Measurements from ENCODE around the gene SNAI3. TPM values are rescaled to one million over a fixed set of nuclear protein-coding genes. Genes with fewer than 3 reads are reported as not detected.
A peak's percentile ranks its signal among the peaks of the same experiment; 100 is the strongest.

Gene SNAI3
- total and polyA plus RNA-seq, 7 experiments from 2014 or later: 2.7 to 13.5 (median 6.5) TPM

DNA sequence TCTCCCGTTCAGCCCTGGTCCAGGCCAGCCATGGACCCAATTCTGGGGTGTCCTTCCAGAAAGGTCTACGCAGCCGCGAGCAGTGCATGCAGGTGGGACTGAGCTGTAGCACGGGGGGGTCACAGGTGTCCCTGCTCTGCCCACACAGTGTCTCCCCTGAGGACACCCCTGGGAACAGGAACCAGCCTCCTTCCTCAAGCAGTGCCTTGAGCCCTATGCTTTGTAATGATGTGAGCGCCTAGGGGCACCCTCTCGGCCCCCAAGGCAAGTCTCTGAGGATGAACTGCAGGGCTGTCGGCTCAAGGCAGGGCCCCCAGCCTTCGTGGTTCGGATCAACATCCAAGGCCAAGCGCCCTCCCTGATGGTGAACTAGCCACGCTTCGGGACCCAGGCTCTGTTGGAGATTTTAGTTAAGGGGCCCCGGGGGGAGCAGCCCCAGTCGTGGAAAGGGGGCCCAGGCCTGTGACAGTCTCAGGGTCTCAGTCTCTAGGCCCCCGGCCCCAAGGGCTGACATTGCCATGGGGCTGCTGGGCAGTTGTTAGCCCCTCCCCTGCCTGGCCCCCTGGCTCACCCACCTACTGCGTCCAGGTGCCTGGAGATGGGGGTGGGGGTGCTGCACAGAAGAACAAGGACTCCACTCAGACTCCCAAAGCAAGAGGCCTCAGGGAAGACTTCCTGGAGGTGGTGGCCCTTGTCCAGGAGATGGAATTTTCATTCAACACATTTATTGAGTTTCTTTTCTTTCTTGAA, 45.6 kb downstream of the SNAI3 start:
- Histone ChIP-seq H3K27ac (ENCODE audit: low read depth, low read length) (no peak overlapping the region), H3K4me3 (ENCODE audit: low read length) (no peak overlapping the region), H3K4me1 (ENCODE audit: control insufficient read depth in 2 of 2, insufficient read depth in 2 of 2, low read length in 2 of 2) (peaks cover 21% of the 10 kb centered on the region in 2 donors), H3K27me3 (ENCODE audit: control insufficient read depth in 2 of 2, insufficient read depth in 2 of 2, low read length in 2 of 2) (peaks cover 0 to 6% of the 10 kb centered on the region in 2 donors), H3K9me3 (ENCODE audit: control insufficient read depth in 2 of 3, low read length in 3 of 3) (no peaks in the 10 kb centered on the region), H3K36me3 (ENCODE audit: control insufficient read depth in 2 of 3, insufficient read depth in 3 of 3, low read length in 3 of 3) (peaks cover 0 to 26% (median 0%) of the 10 kb centered on the region in 3 experiments)
- ChIA-PET POLR2A (interaction anchor here (0.7 to 3.1 kb wide), 6 partner anchors 8 to 64 kb away, joined by 3 to 11 read pairs (median 4); partner anchors contain the start of gene MVD), CTCF (no interaction called here)
- DNase-seq (no peak), ATAC-seq (no peak)
- Mint-ChIP-seq H3K4me3 (peak overlapping the region in 5 of 10 donors; percentile 25 to 63 (median 56)), H3K27ac (peak overlapping the region in 1 of 9 donors; percentile 70), H3K4me1 (peaks cover 25 to 49% (median 34%) of the 10 kb centered on the region in 7 donors), H3K9me3 (no peaks in the 10 kb centered on the region), H3K27me3 (peaks cover 0 to 42% (median 13%) of the 10 kb centered on the region in 5 donors), H3K36me3 (peaks cover 0 to 8% (median 0%) of the 10 kb centered on the region in 5 donors)
- intact Hi-C loops (cut with micrococcal nuclease): no loop called here

- Histone ChIP-seq H3K4me1 (ENCODE audit: control insufficient read depth in 2 of 2, insufficient read depth in 2 of 2, low read length in 2 of 2) (peaks cover 21 to 23% of the 10 kb centered on the region in 2 donors), H3K27me3 (ENCODE audit: control insufficient read depth in 2 of 2, insufficient read depth in 2 of 2, low read length in 2 of 2) (peaks cover 0 to 6% of the 10 kb centered on the region in 2 donors), H3K36me3 (ENCODE audit: control insufficient read depth in 2 of 3, insufficient read depth in 3 of 3, low read length in 3 of 3) (peaks cover 0 to 20% (median 0%) of the 10 kb centered on the region in 3 experiments), H3K9me3 (ENCODE audit: control insufficient read depth in 2 of 3, low read length in 3 of 3) (no peaks in the 10 kb centered on the region), H3K27ac (ENCODE audit: low read depth, low read length) (no peak overlapping the region), H3K4me3 (ENCODE audit: low read length) (no peak overlapping the region)
- Mint-ChIP-seq H3K27me3 (peaks cover 0 to 42% (median 13%) of the 10 kb centered on the region in 5 donors), H3K4me1 (peaks cover 28 to 48% (median 33%) of the 10 kb centered on the region in 7 donors), H3K36me3 (peaks cover 0 to 7% (median 0%) of the 10 kb centered on the region in 5 donors), H3K27ac (peak overlapping the region in 3 of 9 donors; percentile 19 to 70 (median 45)), H3K9me3 (no peaks in the 10 kb centered on the region), H3K4me3 (peak overlapping the region in 6 of 10 donors; percentile 9 to 63 (median 50))
- ChIA-PET POLR2A (interaction anchor here (0.7 to 3.1 kb wide), 5 partner anchors 9 to 65 kb away, joined by 3 to 11 read pairs (median 3); partner anchors contain the start of gene MVD), CTCF (no interaction called here)
- DNase-seq (no peak), ATAC-seq (no peak)
- intact Hi-C loops (cut with micrococcal nuclease): no loop called here
Observed at GRCh38 chr16:88640039-88640495, 46.2 kb downstream of the SNAI3 start.

- ChIA-PET CTCF (no interaction called here), POLR2A (interaction anchor here (0.5 to 3.1 kb wide), 5 partner anchors 9 to 66 kb away, joined by 3 to 11 read pairs (median 3); partner anchors contain the start of gene MVD)
- ATAC-seq (no peak), DNase-seq (no peak)
- no peak overlapping the region for H3K27ac Mint-ChIP-seq
- peaks cover 0 to 7% (median 0%) of the 10 kb centered on the region in 5 donors for H3K36me3 Mint-ChIP-seq
- peaks cover 0 to 42% (median 13%) of the 10 kb centered on the region in 5 donors for H3K27me3 Mint-ChIP-seq
- Histone ChIP-seq H3K9me3 (ENCODE audit: control insufficient read depth in 2 of 3, low read length in 3 of 3) (no peaks in the 10 kb centered on the region), H3K4me1 (ENCODE audit: control insufficient read depth in 2 of 2, insufficient read depth in 2 of 2, low read length in 2 of 2) (peaks cover 21 to 27% of the 10 kb centered on the region in 2 donors), H3K4me3 (ENCODE audit: low read length) (no peak overlapping the region), H3K27ac (ENCODE audit: low read depth, low read length) (no peak overlapping the region), H3K27me3 (ENCODE audit: control insufficient read depth in 2 of 2, insufficient read depth in 2 of 2, low read length in 2 of 2) (peaks cover 0 to 6% of the 10 kb centered on the region in 2 donors), H3K36me3 (ENCODE audit: control insufficient read depth in 2 of 3, insufficient read depth in 3 of 3, low read length in 3 of 3) (peaks cover 0 to 17% (median 0%) of the 10 kb centered on the region in 3 experiments)
- intact Hi-C loops (cut with micrococcal nuclease): loop anchor here in 1 of 2 donors (5.0 kb wide), 2 partner anchors 63 to 67 kb away; partner anchors contain the start of gene ZC3H18
- no peaks in the 10 kb centered on the region for H3K9me3 Mint-ChIP-seq
- peaks cover 27 to 50% (median 33%) of the 10 kb centered on the region in 7 donors for H3K4me1 Mint-ChIP-seq
- H3K4me3 Mint-ChIP-seq: peak overlapping the region in 3 of 10 donors; percentile 43 to 63 (median 56)
Observed at GRCh38 chr16:88639231-88640038, 46.9 kb downstream of the SNAI3 start.

DNA sequence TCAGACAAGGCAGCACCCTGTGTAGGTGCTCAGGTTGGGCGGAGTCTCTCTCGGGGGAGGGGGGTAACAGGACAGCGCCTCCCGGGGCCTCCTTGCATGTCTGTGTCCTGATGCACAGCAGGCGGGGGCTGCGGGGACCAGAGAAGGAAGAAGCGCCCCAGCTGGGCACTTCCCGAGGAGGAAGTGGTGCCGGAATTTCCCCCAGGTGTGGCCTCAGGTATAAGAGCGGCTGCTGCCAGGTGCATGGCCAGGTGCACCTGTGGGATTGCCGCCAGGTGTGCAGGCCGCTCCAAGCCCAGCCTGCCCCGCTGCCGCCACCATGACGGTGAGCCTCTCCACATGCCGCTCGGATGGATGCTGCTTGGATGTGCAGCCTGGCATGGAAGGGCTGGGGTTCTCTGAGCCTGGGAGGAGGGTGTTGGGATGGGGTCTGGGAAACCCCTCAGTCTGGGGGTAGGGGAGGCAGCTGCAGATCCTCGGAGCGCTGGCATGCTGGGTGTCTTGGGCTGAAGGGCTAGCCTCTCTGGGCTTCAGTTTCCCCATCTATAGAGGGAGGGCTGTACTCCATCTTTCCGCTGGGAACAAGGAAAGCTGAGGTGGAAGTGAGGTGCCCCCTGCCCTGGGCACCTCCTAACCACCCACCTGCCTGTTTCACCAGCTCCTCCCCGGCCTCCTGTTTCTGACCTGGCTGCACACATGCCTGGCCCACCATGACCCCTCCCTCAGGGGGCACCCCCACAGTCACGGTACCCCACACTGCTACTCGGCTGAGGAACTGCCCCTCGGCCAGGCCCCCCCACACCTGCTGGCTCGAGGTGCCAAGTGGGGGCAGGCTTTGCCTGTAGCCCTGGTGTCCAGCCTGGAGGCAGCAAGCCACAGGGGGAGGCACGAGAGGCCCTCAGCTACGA, 47.7 kb downstream of the SNAI3 start, which contains the start of gene IL17C:
Gene IL17C (plus strand): TSS at position 250 of the 908 bp plus-strand sequence. CDS start 70 bp downstream, at position 320.
- peaks cover 27 to 49% (median 33%) of the 10 kb centered on the region in 7 donors for H3K4me1 Mint-ChIP-seq

GRCh38 chr16:88636488-88637265, 49.6 kb downstream of the SNAI3 start:
- peaks cover 0 to 8% (median 0%) of the 10 kb centered on the region in 3 experiments for H3K36me3 ChIP-seq (ENCODE audit: control insufficient read depth in 2 of 3, insufficient read depth in 3 of 3, low read length in 3 of 3)
- H3K27me3 ChIP-seq (ENCODE audit: control insufficient read depth in 2 of 2, insufficient read depth in 2 of 2, low read length in 2 of 2): peaks cover 0 to 6% of the 10 kb centered on the region in 2 donors
- H3K4me3 ChIP-seq (ENCODE audit: low read length): no peak overlapping the region
- H3K27ac ChIP-seq (ENCODE audit: low read depth, low read length): no peak overlapping the region
- peaks cover 0 to 42% (median 13%) of the 10 kb centered on the region in 5 donors for H3K27me3 Mint-ChIP-seq
- no peaks in the 10 kb centered on the region for H3K9me3 Mint-ChIP-seq
- CTCF ChIA-PET: no interaction called here
- H3K4me1 ChIP-seq (ENCODE audit: control insufficient read depth in 2 of 2, insufficient read depth in 2 of 2, low read length in 2 of 2): peaks cover 21 to 38% of the 10 kb centered on the region in 2 donors
- peaks cover 0 to under 1% (median 0%) of the 10 kb centered on the region in 5 donors for H3K36me3 Mint-ChIP-seq
- peaks cover 24 to 44% (median 33%) of the 10 kb centered on the region in 7 donors for H3K4me1 Mint-ChIP-seq
- DNase-seq (no peak), ATAC-seq (no peak)
- H3K4me3 Mint-ChIP-seq: peak overlapping the region in 5 of 10 donors; percentile 35 to 73 (median 49)
- POLR2A ChIA-PET: interaction anchor here (0.5 to 1.5 kb wide), 5 partner anchors 11 to 1025 kb away, joined by 3 to 5 read pairs (median 3); no protein-coding TSS in a partner anchor
- H3K27ac Mint-ChIP-seq: peak overlapping the region in 3 of 9 donors; percentile 70 to 85 (median 82)
- intact Hi-C loops (cut with micrococcal nuclease): loop anchor here in 1 of 2 donors (5.0 kb wide), 2 partner anchors 64 to 66 kb away; partner anchors contain the start of gene ZC3H18
- no peaks in the 10 kb centered on the region for H3K9me3 ChIP-seq (ENCODE audit: control insufficient read depth in 2 of 3, low read length in 3 of 3)

More for the DNA sequence above, 47.7 kb downstream of the SNAI3 start, which contains the start of gene IL17C:
- Mint-ChIP-seq H3K4me3 (peak within 1 kb of the TSS in 9 of 10 donors; percentile 34 to 63 (median 46)), H3K27me3 (peaks cover 0 to 42% (median 13%) of the 10 kb centered on the region in 5 donors), H3K36me3 (peaks cover 0 to 7% (median 0%) of the 10 kb centered on the region in 5 donors), H3K9me3 (no peaks in the 10 kb centered on the region), H3K27ac (peak within 1 kb of the TSS in 6 of 9 donors; percentile 0 to 85 (median 48))
- ChIA-PET CTCF (interaction anchor here (0.7 kb wide), 1 partner anchor 714 kb away, joined by 3 read pairs; no protein-coding TSS in a partner anchor), POLR2A (interaction anchor here (0.5 to 3.1 kb wide), 3 partner anchors 10 to 49 kb away, joined by 3 to 11 read pairs (median 7); no protein-coding TSS in a partner anchor)
- Histone ChIP-seq H3K27me3 (ENCODE audit: control insufficient read depth in 2 of 2, insufficient read depth in 2 of 2, low read length in 2 of 2) (peaks cover 0 to 6% of the 10 kb centered on the region in 2 donors), H3K9me3 (ENCODE audit: control insufficient read depth in 2 of 3, low read length in 3 of 3) (no peaks in the 10 kb centered on the region), H3K27ac (ENCODE audit: low read depth, low read length) (no peak within 1 kb of the TSS), H3K4me1 (ENCODE audit: control insufficient read depth in 2 of 2, insufficient read depth in 2 of 2, low read length in 2 of 2) (peaks cover 21 to 34% of the 10 kb centered on the region in 2 donors), H3K36me3 (ENCODE audit: control insufficient read depth in 2 of 3, insufficient read depth in 3 of 3, low read length in 3 of 3) (peaks cover 0 to 11% (median 0%) of the 10 kb centered on the region in 3 experiments), H3K4me3 (ENCODE audit: low read length) (no peak within 1 kb of the TSS)
- intact Hi-C loops (cut with micrococcal nuclease): loop anchor here in 1 of 2 donors (5.0 kb wide), 2 partner anchors 64 to 66 kb away; partner anchors contain the start of gene ZC3H18
- DNase-seq (no peak), ATAC-seq (no peak)
